Skeletal muscle cell (primary cell): ENCODE measurements around the gene EXOC3L4.

Source experiments
- DNase-seq: peaks from one replicate; pipeline ENCODE4 v3.0.0-alpha.2; 2010; ENCODE audit warnings: low read depth
- H3K4me3 ChIP-seq: 2 replicates; pipeline ENCODE4 v1.5.1; 2011; ENCODE audit warnings: low read depth, mild to moderate bottlenecking, control low read depth, low read length, moderate library complexity

The EXOC3L4 gene

DNA sequence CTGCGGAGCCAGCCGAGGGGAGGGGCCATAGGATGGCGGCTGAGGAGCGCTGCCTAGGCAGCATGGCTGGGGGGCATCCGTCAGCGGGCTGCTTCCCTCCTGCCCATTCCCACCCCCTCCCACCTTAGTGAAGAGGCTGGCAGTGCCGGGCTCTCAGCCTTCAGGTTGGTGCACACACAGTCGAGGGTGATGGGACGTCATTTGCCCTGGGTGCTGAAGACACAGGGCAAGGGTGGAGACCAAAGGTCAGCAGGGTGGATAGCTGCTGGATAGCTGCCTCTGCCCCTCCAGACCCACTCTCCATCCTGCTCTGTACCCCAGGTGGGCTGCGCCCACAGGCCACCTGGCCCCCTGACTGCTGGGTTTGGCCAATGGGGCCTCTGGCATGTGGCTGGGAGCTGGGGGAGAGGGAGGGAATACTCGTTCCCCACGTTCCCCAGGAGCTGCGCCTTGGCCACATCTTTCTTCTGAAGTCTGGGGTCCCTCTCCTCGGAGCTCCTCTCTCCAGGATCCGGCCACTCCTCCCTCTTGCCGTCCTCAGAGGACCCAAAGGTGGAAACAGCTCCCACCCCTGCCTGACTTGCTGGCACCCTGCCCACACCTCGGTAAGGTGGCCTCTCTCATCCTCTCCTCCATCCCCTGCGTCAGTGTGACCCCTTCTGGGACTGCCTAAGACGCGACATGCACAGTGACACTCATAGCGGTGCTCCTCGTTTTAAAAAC lies 26.0 kb upstream of the EXOC3L4 start:
- no peak for DNase-seq
- no peak overlapping the region for H3K4me3 ChIP-seq

- no peak overlapping the region for H3K4me3 ChIP-seq
- DNase-seq = no peak
Measured at GRCh38 chr14:103070263-103070885, 24.2 kb upstream of the EXOC3L4 start.

DNA sequence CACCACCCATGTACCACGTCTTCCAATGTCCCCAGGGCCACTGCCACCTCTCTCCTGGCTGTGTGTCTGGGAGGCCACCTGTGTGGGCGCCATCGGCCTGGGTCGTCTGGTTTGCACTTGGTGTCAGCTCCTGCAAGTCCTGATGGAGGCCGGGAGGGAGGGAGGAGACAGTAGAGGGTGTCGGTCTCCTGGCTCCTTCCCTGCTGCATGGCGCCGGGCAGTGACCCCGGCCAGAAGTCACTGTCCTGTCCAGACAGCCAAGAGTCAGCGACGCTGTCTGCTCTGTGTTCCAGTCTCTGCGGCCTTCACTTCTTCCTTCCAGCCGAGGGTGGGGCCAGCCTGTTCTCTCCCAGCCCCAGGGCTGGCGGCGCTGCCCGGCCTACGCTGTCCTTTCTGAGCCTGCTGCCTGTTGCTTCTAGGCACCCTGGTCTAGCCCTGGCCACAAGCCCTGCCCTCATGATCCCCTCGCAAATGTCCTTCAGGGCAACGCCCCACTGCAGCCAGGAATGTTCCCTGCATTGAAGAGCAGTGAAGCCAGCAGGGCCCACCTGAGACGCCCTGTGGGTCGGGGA lies 23.5 kb upstream of the EXOC3L4 start:
- DNase-seq = no peak
- no peak overlapping the region for H3K4me3 ChIP-seq

DNA sequence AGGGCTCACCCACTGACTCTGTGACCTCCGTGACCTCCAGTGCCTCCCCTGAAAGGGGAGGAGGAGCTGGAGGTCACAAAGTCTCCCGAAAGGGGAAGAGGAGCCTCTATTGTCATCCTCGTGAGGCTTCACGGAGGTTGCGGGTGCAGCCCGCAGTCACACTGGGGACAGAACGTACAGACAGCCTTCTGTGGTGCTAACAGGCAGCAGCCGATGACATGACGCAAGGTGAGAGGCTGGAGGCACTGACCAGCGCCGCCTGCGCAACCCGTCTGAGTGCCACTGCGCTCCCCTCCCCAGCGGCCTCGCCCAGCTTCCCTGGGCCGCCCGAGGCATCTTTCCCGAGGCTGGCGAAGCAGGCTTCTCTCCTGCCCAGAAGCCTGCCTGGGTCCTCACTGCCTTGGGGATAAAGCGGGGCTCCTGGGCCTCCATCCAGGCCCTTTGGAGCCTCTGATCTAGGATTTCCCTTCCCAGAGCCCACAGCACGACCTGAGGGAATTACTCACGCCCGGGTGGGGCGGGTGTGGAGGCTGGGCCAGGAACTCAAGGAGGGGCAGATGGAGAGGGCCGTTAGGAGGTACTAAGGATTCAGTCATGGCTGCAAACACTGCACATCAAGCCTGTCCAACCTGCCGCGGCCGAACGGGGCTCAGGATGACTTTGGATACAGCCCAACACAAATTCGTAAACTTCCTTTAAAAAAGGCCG lies 22.8 kb upstream of the EXOC3L4 start:
- no peak overlapping the region for H3K4me3 ChIP-seq
- DNase-seq = no peak

GRCh38 chr14:103072595-103073366 lies 21.7 kb upstream of the EXOC3L4 start:
- H3K4me3 ChIP-seq = no peak overlapping the region
- no peak for DNase-seq

- H3K4me3 ChIP-seq = no peak overlapping the region
- DNase-seq = no peak
Measured at GRCh38 chr14:103073367-103073875, 21.1 kb upstream of the EXOC3L4 start.

- DNase-seq = no peak
- H3K4me3 ChIP-seq = no peak overlapping the region
Measured at GRCh38 chr14:103073876-103074728, 20.4 kb upstream of the EXOC3L4 start.

GRCh38 chr14:103074729-103075367 lies 19.7 kb upstream of the EXOC3L4 start:
- peak overlapping the region; percentile 46 for H3K4me3 ChIP-seq
- DNase-seq = no peak

DNA sequence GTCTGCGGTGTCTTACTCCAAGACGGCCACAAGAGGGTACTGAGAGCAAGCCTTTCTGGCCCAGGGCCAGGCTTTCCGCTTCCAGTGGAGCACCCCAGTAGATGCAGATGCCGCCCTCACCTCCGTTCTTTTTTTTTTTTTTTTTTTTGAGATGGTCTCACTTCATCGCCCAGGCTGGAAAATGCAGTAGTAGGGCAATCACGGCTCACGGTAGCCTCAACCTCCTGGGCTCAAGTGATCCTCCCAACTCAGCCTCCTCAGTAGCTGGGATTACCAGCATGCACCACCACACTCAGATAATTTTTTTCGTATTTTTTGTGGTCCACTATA lies 16.1 kb upstream of the EXOC3L4 start:
- DNase-seq = peak; percentile 27
- H3K4me3 ChIP-seq = no peak overlapping the region

DNA sequence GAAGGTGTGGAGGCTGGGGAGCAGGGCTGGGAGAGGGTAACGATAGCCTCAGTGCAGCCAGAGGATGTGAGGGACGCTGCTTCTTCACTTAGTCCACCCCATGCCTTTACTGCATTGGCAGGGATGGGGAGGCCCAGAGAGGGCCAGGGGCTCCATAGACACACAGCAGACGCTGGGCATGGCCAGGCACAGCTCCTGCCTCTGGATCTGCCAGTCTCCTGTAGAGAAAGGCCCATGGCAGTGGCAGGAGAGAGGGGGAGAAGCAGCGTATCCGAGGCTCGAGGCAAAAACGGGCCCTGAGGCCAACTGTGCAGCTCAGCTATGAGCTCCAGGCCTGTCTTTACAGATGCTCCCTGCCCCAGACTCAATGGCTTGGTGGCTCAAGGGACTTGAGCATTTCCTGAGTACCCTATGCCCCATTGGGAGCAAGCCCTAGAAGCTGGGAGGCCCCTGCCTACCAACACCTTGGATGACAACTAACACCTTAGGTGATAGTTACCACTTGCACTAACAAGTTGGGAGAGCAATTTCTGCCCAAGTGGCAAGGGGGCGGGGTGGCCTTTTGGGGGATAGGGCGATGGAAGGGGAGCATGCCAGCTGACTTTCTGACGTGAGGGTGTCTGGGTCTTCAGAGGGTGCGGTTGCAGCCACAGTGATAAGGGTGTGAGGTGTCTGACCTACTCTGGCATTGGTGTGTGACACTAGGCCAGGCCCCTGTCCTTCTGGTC lies 15.5 kb upstream of the EXOC3L4 start:
- DNase-seq = no peak
- H3K4me3 ChIP-seq = no peak overlapping the region

DNA sequence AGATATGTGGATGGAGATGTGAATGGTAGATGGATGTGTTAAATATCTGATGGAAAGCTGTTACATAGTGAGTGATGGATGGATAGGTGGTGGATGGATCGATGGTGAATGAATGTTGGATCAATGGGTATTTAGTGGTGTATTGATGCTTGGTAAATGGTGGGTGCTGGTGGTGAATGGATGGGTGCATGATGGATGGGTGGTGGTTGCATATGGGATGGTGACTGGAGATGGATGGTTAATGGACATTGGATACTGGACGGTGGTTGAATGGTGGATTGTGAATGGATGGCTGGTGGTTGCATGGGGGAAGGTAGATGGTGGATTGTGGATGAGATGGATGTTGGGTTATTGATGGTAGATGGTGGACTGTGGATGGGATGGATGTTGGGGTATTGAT lies 12.6 kb upstream of the EXOC3L4 start:
- no peak overlapping the region for H3K4me3 ChIP-seq
- no peak for DNase-seq

DNA sequence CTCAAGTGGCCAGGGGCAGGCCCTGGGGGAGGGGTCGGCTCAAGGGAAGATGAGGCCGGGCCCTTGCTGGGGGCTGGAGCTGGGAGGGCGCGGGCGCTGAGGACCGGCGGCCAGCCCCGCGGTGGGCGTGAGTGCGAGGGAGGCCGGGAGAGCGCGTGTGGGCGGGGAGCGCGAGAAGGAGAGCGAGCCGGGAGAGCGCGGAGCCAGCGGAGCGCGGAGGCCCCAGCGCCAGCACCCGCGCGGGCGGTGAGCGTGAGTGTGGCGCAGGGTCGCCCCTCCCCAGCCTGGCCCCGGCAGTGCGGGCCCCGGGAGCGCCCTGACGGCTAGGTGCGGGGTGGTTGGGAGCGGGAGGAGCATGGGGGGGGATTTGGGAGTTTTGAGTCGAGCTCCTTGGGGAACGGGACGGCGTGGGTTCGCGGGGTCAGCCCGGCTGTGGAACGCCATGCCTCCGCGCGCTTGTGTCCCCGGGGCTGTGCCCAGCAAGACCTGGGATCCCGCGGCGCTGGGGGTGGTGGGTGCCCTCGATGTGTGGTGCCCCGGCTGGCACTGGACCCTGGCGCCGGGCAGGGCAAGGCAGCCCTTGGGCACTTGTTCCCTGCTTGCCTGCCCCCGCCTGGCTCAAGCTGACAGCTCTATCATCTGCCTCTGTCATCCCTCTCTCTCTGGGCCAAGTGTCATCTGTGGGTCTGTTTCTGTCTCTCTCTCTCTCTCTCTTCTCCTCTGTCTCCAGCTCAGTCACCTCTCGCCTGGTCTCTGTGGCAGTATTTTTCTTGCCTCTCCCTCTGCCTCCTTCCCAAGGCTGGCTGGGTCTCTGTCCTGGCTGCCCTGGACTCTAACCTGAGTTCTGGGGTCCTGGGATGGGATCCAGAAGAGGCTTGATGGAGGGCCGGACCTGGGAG lies 10.3 kb upstream of the EXOC3L4 start, which contains the start of gene LBHD2:
Gene LBHD2, plus strand, starts transcription at position 190 of the 899 bp plus-strand sequence. CDS start 1,803 bp downstream, outside the sequence.
- DNase-seq = no peak
- peak within 1 kb of the TSS; percentile 13 for H3K4me3 ChIP-seq

- no peak for DNase-seq
- no peak overlapping the region for H3K4me3 ChIP-seq
Measured at GRCh38 chr14:103085106-103086091, 9.1 kb upstream of the EXOC3L4 start.

- no peak overlapping the region for H3K4me3 ChIP-seq
- no peak for DNase-seq
Measured at GRCh38 chr14:103086771-103087342, 7.7 kb upstream of the EXOC3L4 start.

DNA sequence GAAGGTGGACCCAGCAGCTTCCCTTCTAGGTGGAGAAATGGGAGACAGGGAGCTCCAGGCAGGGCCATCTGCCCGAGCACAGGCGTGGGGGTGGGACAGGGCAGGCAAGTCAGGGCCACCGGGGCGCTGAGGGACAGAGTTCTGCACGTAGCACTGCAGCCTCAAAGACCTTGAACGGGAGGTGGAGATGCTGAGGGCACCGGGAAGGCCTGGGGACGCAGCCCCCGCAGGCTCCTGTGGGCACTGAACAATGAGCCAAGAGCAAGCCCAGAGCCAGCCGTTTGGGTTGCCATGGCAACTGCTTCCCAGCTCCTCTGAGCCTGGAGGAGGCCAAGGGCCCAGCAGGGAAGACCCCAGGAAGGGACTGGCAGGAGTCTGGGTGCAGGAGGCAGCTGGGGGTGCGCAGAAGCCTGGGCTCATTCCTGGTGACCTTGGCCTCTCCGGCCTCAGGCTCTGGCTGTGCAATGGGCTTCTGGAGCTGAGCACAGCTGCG lies 7.1 kb upstream of the EXOC3L4 start:
- no peak overlapping the region for H3K4me3 ChIP-seq
- no peak for DNase-seq
